ENCODE measurements around the gene SMYD3. TPM values are rescaled to one million over a fixed set of nuclear protein-coding genes. Genes with fewer than 3 reads are reported as not detected.

SMYD3 gene
- polyA plus RNA-seq, 1 experiment, result 39.9 TPM

DNA sequence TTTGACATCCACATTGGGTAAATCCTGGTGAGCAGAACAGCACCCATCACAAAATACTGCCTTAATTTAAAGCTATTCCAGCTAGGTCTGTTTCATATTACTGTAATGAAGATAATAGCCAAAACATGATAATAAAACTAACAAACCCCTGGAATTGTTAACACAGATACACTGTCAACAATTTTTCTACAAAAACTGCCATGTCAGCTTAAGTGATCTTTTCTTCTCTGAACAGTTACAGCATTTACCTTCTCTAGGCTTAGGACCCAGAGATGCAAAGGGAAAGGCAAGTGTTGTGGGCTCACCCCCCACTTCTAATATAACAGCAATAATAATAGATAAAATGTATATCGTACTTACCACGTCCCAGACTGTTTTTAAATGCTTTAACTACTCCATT, 92.1 kb downstream of the SMYD3 start:
- CTCF ChIA-PET, result interaction anchor here (0.7 kb wide), 1 partner anchor 36 kb away, joined by 3 read pairs; no protein-coding TSS in a partner anchor
- TF ChIP-seq, protein P1, sequence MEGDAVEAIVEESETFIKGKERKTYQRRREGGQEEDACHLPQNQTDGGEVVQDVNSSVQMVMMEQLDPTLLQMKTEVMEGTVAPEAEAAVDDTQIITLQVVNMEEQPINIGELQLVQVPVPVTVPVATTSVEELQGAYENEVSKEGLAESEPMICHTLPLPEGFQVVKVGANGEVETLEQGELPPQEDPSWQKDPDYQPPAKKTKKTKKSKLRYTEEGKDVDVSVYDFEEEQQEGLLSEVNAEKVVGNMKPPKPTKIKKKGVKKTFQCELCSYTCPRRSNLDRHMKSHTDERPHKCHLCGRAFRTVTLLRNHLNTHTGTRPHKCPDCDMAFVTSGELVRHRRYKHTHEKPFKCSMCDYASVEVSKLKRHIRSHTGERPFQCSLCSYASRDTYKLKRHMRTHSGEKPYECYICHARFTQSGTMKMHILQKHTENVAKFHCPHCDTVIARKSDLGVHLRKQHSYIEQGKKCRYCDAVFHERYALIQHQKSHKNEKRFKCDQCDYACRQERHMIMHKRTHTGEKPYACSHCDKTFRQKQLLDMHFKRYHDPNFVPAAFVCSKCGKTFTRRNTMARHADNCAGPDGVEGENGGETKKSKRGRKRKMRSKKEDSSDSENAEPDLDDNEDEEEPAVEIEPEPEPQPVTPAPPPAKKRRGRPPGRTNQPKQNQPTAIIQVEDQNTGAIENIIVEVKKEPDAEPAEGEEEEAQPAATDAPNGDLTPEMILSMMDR (IDR thresholded peaks at IDR 0.05; ENCODE audit: low read depth, low read length), result no peak
- DNase-seq (ENCODE audit: low read depth, low spot score), result no peak
- no peak overlapping the region for H3K4me3 ChIP-seq (ENCODE audit: low read depth, low read length)
- peaks cover 13% of the 10 kb centered on the region for H3K9me3 ChIP-seq (ENCODE audit: control insufficient read depth, insufficient read depth, low read length)
- H3K27ac ChIP-seq (ENCODE audit: low read depth, low read length), result no peak overlapping the region
- POLR2A ChIA-PET, result no interaction called here
- no peaks in the 10 kb centered on the region for H3K27me3 ChIP-seq (ENCODE audit: control insufficient read depth, insufficient read depth, low read length)

DNA sequence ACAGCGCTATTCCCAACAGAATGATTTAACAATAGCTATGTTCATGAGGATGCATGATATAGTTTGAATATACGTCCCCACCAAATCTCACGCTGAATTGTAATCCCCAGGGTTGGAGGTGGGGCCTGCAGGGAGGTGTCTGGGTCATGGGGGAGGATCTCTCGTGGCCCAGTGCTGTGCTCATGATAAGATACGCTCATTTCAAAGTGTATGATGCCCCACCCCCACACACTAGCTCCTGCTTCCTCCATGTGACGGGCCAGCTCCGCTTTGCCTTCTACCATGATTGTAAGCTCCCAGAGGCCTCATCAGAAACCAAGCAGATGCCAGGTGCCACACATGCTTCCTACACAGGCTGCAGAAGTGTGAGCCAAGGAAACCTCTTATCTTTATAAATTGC, 93.6 kb downstream of the SMYD3 start:
- H3K4me3 ChIP-seq (ENCODE audit: low read depth, low read length), result no peak overlapping the region
- no peak for DNase-seq (ENCODE audit: low read depth, low spot score)
- TF ChIP-seq, protein P1 (IDR thresholded peaks at IDR 0.05; ENCODE audit: low read depth, low read length), result no peak
- H3K9me3 ChIP-seq (ENCODE audit: control insufficient read depth, insufficient read depth, low read length), result peaks cover 5% of the 10 kb centered on the region
- CTCF ChIA-PET, result interaction anchor here (0.6 kb wide), 1 partner anchor 1435 kb away, joined by 3 read pairs; no protein-coding TSS in a partner anchor
- H3K27me3 ChIP-seq (ENCODE audit: control insufficient read depth, insufficient read depth, low read length), result no peaks in the 10 kb centered on the region
- POLR2A ChIA-PET, result no interaction called here
- no peak overlapping the region for H3K27ac ChIP-seq (ENCODE audit: low read depth, low read length)

DNA sequence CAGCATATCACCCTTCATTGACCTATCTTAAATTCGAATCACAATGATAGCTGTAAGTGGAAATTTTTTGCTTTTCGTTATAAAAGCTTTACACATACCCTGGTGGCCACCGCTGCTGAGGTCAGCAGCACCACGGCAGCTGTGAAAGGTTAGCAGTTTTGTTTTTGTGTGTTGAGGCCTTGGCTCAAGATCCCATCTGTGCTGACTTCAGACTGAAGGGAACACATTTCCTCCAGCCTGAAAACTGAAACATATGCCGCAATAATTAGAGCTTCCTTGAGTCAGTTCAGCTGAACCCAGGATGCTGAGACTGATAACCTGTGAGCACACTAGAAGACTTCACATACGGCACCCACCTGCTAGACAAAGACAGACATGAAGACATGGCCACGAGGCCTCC, 103.0 kb downstream of the SMYD3 start:
- TF ChIP-seq, protein P1 (IDR thresholded peaks at IDR 0.05; ENCODE audit: low read depth, low read length), result no peak
- DNase-seq (ENCODE audit: low read depth, low spot score), result no peak
- Histone ChIP-seq H3K27ac (ENCODE audit: low read depth, low read length) (no peak overlapping the region), H3K9me3 (ENCODE audit: control insufficient read depth, insufficient read depth, low read length) (no peaks in the 10 kb centered on the region), H3K27me3 (ENCODE audit: control insufficient read depth, insufficient read depth, low read length) (no peaks in the 10 kb centered on the region), H3K4me3 (ENCODE audit: low read depth, low read length) (no peak overlapping the region)
- CTCF ChIA-PET, result no interaction called here
- POLR2A ChIA-PET, result no interaction called here

DNA sequence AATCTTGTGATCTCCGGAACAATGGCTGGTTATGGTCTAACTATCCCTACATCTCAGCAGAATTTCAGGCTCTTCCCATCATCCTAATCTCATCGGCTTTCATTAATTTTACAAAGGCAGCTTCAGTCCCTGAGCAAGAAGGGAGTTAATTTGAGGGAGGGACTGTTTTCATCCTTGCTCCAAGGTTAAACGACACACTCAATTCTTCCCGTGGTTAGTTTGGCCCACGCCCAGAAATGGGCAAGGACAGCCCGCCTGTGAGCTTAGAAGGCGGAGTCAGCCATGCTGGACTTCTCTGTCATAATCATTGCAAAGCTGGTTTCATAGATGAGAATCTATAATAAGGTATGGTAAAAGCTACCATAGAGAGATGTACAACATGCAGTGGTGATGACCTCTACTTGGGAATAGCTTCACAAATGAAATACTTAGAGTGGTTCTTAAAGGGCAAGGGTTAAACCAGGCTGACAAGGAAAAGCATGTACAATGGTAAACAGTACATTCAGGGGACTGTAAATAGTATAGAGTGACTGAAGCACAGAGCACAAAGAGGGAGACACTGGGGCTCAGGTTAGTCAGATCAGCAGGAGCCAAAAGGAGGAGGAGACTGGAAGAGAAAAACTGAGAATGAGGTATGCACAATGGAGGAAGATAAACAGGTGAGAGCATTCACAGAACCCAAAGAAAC, 108.8 kb downstream of the SMYD3 start:
- ChIA-PET POLR2A (no interaction called here), CTCF (no interaction called here)
- H3K9me3 ChIP-seq (ENCODE audit: control insufficient read depth, insufficient read depth, low read length), result no peaks in the 10 kb centered on the region
- TF ChIP-seq, protein P1 (IDR thresholded peaks at IDR 0.05; ENCODE audit: low read depth, low read length), result no peak
- H3K4me3 ChIP-seq (ENCODE audit: low read depth, low read length), result no peak overlapping the region
- DNase-seq (ENCODE audit: low read depth, low spot score), result no peak
- H3K27me3 ChIP-seq (ENCODE audit: control insufficient read depth, insufficient read depth, low read length), result no peaks in the 10 kb centered on the region
- H3K27ac ChIP-seq (ENCODE audit: low read depth, low read length), result no peak overlapping the region

DNA sequence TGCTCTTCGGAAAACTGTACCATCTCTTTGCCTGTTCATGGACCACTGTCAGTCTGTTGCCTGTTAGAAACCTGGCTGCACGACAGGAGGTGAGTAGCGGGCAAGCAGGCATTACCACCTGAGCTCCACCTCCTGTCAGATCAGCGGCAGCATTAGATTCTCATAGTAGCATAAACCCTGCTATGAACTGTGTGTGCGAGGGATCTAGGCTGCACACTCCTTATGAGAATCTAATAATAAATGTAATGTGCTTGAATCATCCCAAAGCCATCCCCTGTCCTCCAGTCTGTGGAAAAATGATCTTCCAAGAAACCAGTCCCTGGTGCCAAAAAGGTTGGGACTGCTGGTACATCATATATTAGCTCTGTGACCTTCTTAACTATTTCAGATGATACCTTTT, 110.0 kb downstream of the SMYD3 start:
- DNase-seq (ENCODE audit: low read depth, low spot score), result no peak
- no peaks in the 10 kb centered on the region for H3K27me3 ChIP-seq (ENCODE audit: control insufficient read depth, insufficient read depth, low read length)
- no peak overlapping the region for H3K27ac ChIP-seq (ENCODE audit: low read depth, low read length)
- CTCF ChIA-PET, result no interaction called here
- no peak overlapping the region for H3K4me3 ChIP-seq (ENCODE audit: low read depth, low read length)
- H3K9me3 ChIP-seq (ENCODE audit: control insufficient read depth, insufficient read depth, low read length), result no peaks in the 10 kb centered on the region
- TF ChIP-seq, protein P1 (IDR thresholded peaks at IDR 0.05; ENCODE audit: low read depth, low read length), result no peak
- POLR2A ChIA-PET, result no interaction called here
